Measurements from ENCODE around the gene POP7.

Gene POP7

DNA sequence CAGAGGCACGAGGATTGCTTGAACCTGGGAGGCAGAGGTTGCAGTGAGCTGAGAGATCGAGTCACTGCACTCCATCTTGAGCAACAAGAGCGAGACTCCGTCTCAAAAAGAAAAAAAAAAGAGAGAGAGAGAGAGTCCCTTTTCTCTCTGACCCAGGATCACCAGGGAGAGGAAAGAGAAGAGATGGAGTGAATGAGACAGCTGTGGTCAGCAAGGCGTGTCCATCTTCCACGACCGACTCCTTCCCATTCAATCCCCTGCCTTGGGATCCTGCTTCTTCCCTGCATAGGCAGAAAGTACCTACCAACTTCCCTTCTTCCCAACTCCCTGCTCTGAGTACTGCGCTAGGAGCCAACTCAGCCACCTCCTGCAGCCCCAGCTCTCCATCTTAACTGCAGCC lies 22.3 kb downstream of the POP7 start:
- no peak for DNase-seq

DNA sequence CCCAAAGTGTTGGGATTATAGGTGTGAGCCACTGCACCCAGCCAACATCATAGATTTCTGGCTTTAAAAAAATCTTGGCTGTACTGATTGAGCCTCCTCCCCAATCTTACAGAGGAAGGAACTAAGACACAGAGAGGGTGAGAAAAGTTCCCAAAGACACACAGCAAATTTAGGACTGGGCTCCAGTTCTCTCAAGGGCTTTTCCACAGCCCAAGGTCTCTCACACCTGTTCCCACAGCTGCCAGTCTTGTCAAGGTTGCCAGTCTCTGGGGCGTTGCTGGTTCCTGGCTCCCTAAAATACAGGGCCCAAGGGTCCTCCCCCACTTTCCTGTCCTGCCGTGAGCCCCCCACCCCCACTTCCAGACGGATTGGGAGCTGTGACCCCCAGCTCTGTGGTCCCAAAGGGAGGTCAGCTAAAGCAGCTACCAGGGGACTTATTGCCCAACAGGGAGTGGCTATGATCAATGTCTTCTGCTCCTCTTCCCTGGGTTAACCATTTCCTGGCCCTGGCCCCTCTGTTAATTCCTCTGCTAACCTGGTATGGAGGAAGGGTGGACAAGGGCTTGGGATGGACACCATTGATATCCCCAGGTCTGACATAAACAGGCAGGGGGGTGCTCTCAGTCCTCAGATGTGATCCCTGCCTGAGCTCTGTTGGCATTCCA lies 24.3 kb downstream of the POP7 start:
- DNase-seq = no peak

DNA sequence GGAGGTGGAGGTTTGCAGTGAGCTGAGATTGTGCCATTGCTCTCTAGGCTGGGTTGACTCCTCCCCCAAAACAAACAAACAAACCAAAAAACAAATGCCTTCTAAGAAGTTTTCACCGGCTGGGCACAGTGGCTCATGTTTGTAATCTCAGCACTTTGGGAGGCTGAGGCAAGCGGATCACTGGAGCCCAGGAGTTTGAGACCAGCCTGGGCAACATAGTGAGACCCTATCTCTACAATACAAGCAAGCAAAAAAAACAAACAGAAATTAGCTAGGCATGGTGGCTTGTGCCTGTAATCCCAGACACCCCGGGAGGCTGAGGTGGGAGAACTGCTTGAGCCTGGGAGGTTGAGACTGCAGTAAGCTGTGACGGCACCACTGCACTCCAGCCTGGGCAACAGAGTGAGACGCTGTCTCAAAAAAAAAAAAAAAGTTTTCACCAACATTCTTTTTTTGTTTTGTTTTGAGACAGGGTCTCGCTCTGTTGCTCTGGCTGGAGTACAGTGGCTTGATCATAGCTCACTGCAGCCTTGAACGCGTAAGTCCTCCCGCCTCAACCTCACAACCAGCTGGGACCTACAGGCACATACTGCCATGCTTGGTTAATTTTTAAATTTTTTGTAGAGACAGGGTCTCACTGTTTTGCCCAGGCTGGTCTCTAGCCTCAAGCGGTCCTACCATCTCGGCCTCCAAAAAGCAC lies 26.2 kb downstream of the POP7 start:
- no peak for DNase-seq

DNA sequence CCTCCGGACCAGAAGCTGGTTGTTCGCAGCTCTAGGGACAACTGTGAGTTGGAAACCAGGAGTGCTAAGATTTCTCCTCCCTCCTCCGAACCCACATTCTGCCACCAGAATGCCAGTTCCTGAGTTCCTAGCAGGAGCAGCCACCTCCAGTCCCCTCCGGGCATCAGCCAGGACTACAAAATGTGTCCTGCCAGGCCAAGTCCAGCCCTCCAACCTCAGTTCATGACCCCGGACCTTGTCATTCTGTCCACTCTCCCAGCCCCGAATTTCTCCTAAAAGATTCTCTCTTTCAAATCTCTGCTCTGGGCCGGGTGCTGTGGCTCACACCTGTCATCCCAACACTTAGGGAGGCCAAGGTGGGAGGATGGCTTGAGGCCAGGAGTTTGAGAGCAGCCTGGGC lies 29.8 kb downstream of the POP7 start:
- DNase-seq = no peak

DNA sequence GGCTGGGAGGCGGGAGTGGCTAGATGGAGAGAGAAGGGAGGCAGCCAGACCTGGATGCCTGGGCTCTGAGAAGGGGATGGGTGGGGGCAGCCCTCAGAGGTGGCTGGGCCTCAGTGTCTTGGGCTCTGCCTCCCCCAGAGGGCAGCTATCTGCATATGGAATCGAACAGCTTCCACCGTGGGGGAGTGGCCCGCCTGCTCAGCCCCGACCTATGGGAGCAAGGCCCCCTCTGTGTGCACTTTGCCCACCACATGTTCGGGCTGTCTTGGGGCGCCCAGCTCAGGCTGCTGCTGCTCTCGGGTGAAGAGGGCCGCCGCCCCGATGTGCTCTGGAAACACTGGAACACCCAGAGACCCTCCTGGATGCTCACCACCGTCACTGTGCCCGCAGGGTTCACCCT lies 30.8 kb downstream of the POP7 start:
- no peak for DNase-seq

DNA sequence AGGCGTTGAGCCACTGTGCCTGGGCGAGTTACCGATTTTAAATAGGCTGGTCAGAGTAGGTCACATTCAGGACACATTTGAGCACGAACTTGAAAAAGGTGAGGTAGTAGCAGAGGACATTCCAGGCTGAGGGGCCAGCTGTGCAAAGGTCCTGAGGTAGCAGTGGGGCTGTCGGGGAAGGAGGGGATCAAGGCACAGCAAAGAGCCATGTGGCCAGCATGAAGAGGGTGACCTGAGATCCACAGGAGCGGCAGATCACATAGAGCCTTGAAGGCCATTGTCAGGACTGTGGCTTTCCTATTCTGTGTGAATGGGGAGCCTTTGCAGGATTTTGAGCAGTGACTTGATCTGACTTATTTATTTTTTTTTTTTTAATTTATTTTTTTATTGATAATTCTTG lies 34.0 kb downstream of the POP7 start:
- no peak for DNase-seq

DNA sequence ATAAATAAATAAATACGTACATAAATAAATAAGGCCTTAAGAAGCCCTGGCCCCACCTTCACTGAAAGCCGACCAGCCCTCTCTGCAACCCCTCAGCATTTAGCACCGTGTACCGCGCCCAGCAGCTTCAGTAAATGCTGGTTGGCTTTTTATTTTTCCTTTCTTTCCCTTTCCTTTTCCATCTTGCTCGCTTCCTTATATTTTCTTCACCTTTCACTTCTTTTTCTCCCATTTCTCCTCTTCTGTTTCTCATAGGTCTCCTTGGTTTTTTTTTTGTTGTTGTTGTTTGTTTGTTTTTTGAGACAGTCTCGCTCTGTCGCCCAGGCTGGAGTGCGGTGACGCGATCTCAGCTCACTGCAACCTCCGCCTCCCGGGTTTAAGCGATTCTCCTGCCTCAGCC lies 38.7 kb downstream of the POP7 start:
- DNase-seq = no peak

DNA sequence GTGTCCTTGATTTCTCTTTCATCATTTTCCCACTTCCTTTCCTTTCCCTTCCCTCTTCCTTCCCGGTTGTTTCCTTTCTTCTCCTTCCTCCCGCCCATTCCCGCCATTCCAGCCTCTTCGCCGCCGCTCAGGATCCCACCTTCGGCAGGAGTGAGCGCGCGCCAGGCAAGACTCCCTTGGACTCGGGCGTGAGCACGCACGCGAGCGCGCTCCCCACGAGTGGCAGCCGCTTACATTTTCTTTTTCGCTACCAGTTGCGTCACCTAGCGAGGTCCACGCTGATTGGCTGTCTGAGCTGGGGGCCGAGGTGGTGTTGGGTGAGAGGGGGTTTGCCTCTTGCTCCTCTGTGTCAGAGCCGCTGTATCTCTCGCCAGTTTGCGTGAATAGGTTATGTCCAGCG lies 39.3 kb downstream of the POP7 start:
- DNase-seq = no peak

DNA sequence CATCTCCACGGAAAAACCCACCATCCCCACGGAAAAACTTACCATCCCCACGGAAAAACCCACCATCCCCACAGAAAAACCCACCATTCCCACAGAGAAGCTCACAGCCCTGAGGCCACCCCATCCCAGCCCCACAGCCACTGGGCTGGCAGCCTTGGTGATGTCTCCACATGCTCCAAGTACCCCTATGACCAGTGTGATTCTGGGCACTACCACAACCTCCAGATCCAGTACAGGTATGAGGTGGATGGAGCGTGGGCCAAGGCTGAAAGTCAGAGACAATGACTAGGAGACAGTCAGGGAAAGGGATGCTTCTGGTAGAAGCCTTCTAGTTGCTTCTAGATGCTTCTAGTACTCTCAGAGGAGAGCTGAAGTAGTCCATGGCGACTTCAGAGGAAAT lies 47.1 kb downstream of the POP7 start:
- no peak for DNase-seq

DNA sequence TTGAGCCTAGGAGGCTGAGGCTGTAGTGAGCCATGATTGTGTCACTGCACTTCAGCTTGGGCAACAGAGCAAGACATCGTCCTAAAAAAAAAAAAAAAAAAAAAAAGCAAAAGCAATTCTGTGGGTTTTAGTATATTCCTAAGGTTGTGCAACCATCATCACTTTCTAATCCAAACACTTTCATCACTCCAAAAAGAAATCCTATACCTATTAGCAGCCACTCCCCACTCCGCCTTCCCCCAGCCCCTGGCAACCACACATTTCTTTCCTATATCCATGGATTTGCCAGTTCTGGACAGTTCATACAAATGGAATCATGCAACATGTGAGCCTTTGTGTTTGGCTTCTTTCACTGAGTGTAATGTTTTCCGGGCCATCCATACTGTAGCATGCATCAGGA lies 47.8 kb downstream of the POP7 start:
- no peak for DNase-seq
